SK-N-MC (cell line): ENCODE results near the gene BAZ1B.
"Not testable (repeated sequence)": the region's sequence is repeated elsewhere in the genome, so short reads cannot be mapped to it uniquely, and the experiment has no call there.

Experiments
- DNase-seq: peaks from one replicate; pipeline ENCODE4 v3.0.0-alpha.2; 2011; ENCODE audit warnings: low read depth, low spot score
- H3K27ac ChIP-seq: fragments of 200-600 bp; sonication (generic); 2 replicates; pipeline ENCODE4 v1.5.1; 2016; ENCODE audit warnings: mixed run types
- H3K36me3 ChIP-seq: fragments of 200-600 bp; sonication (generic); 2 replicates; pipeline ENCODE4 v1.6.1; 2017; ENCODE audit warnings: antibody characterized with exemption, low read length, mixed read lengths; ENCODE audit not compliant: insufficient read depth
- H3K4me3 ChIP-seq: fragments of 200-600 bp; sonication (generic); 2 replicates; pipeline ENCODE4 v1.5.1; 2016
- H3K9ac ChIP-seq: fragments of 200-600 bp; sonication (generic); 2 replicates; pipeline ENCODE4 v1.8.0; 2017; ENCODE audit warnings: mixed run types, mixed read lengths; ENCODE audit not compliant: insufficient read length
- H3K9me3 ChIP-seq: fragments of 200-600 bp; sonication (generic); 2 replicates; pipeline ENCODE4 v1.6.1; 2017; ENCODE audit warnings: low read depth, mild to moderate bottlenecking, antibody characterized with exemption, low read length, moderate library complexity, mixed read lengths
- EZH2 ChIP-seq: fragments of 200-600 bp; sonication (generic); IDR thresholded peaks from one replicate; pipeline ENCODE4 v1.6.1; 2017; ENCODE audit warnings: antibody characterized with exemption
- FOXP2 ChIP-seq: optimal IDR thresholded peaks from 2 replicates; pipeline ENCODE3; 2011; ENCODE audit warnings: mild to moderate bottlenecking, moderate library complexity; ENCODE audit not compliant: insufficient read depth; ENCODE audit errors: extremely low read length, control extremely low read depth
- POLR2AphosphoS5 ChIP-seq: IDR thresholded peaks from 2 replicates; pipeline ENCODE4 v1.6.1; 2012; ENCODE audit warnings: mild to moderate bottlenecking, low read depth, low read length, borderline replicate concordance

Gene BAZ1B

GRCh38 chr7:73489976-73490375 is 32.1 kb downstream of the BAZ1B start:
- Histone ChIP-seq H3K4me3 (no peak overlapping the region), H3K36me3 (peaks cover 89% of the 10 kb centered on the region), H3K27ac (no peak overlapping the region), H3K9me3 (no peaks in the 10 kb centered on the region), H3K9ac (no peak overlapping the region)
- TF ChIP-seq POLR2AphosphoS5 (no peak), EZH2 (no peak), FOXP2 (no peak)
- DNase-seq, result no peak

DNA sequence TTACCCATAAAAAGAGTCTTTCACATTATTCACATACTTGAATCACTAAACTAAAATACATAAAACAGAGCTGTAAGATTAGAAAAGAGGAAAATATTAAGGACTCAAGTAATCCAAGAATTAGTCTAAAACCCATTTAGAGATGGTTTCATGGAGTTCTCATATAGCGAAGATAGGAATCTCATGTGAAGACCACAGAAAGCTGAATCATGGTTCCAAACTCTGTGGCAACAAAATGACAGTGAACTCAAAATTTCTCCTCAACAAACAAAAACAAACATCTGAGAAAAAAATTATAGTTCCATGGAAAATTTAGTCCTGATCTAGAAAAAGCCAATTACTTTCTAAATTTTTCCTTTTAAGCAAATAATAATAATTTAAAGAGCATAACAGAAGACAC is 34.6 kb downstream of the BAZ1B start:
- TF ChIP-seq FOXP2, result no peak
- TF ChIP-seq POLR2AphosphoS5, result no peak
- TF ChIP-seq EZH2, result no peak
- Histone ChIP-seq H3K9me3 (no peaks in the 10 kb centered on the region), H3K4me3 (no peak overlapping the region), H3K36me3 (peaks cover 89% of the 10 kb centered on the region), H3K9ac (no peak overlapping the region), H3K27ac (peak overlapping the region; percentile 63)
- DNase-seq, result no peak

GRCh38 chr7:73483171-73483570 is 38.9 kb downstream of the BAZ1B start:
- H3K36me3 ChIP-seq, result peaks cover 93% of the 10 kb centered on the region
- no peak overlapping the region for H3K4me3 ChIP-seq
- H3K27ac ChIP-seq, result no peak overlapping the region
- DNase-seq, result no peak
- TF ChIP-seq EZH2 (no peak), POLR2AphosphoS5 (no peak), FOXP2 (no peak)
- H3K9me3 ChIP-seq, result no peaks in the 10 kb centered on the region
- H3K9ac ChIP-seq, result no peak overlapping the region

GRCh38 chr7:73482746-73483145 is 39.3 kb downstream of the BAZ1B start:
- Histone ChIP-seq H3K9ac (no peak overlapping the region), H3K36me3 (peaks cover 93% of the 10 kb centered on the region), H3K4me3 (no peak overlapping the region), H3K27ac (no peak overlapping the region), H3K9me3 (no peaks in the 10 kb centered on the region)
- DNase-seq, result no peak
- TF ChIP-seq EZH2, result no peak
- TF ChIP-seq POLR2AphosphoS5, result no peak
- TF ChIP-seq FOXP2, result no peak

DNA sequence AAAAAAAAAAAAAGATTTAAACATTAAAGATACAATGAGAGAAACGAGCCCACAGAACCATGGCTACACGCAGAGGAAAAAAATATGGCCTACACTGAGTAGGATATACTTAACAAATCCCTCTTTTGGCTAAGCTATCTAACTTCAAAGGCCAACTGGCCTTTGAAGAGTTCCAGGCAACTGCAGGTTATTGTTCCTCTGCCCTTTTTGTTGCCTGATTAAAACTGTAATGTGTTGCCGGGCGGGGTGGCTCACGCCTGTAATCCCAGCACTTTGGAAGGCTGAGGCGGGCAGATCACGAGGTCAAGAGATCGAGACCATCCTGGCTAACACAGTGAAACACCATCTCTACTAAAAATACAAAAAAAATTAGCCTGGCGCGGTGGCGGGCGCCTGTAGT is 40.6 kb downstream of the BAZ1B start:
- not testable (repeated sequence) for H3K9ac ChIP-seq, H3K9me3 ChIP-seq, H3K4me3 ChIP-seq, DNase-seq, H3K27ac ChIP-seq
- H3K36me3 ChIP-seq, result peaks cover 93% of the 10 kb centered on the region

GRCh38 chr7:73478549-73478948 is 43.5 kb downstream of the BAZ1B start:
- H3K9me3 ChIP-seq, result no peaks in the 10 kb centered on the region
- no peak overlapping the region for H3K4me3 ChIP-seq
- no peak overlapping the region for H3K9ac ChIP-seq
- DNase-seq, result no peak
- TF ChIP-seq EZH2 (no peak), FOXP2 (no peak), POLR2AphosphoS5 (no peak)
- H3K27ac ChIP-seq, result no peak overlapping the region
- peaks cover 94% of the 10 kb centered on the region for H3K36me3 ChIP-seq

- H3K9ac ChIP-seq, result no peak overlapping the region
- no peaks in the 10 kb centered on the region for H3K9me3 ChIP-seq
- no peak for DNase-seq
- no peak overlapping the region for H3K27ac ChIP-seq
- TF ChIP-seq FOXP2 (no peak), EZH2 (no peak), POLR2AphosphoS5 (no peak)
- peaks cover 86% of the 10 kb centered on the region for H3K36me3 ChIP-seq
- no peak overlapping the region for H3K4me3 ChIP-seq
Observed at GRCh38 chr7:73477376-73477775, 44.7 kb downstream of the BAZ1B start.

GRCh38 chr7:73470208-73470607 is 51.9 kb downstream of the BAZ1B start:
- DNase-seq, result no peak
- H3K4me3 ChIP-seq, result no peak overlapping the region
- no peak overlapping the region for H3K27ac ChIP-seq
- H3K9me3 ChIP-seq, result no peaks in the 10 kb centered on the region
- H3K36me3 ChIP-seq, result peaks cover 90% of the 10 kb centered on the region
- no peak for TF ChIP-seq POLR2AphosphoS5
- TF ChIP-seq EZH2, result no peak
- no peak for TF ChIP-seq FOXP2
- H3K9ac ChIP-seq, result no peak overlapping the region

DNA sequence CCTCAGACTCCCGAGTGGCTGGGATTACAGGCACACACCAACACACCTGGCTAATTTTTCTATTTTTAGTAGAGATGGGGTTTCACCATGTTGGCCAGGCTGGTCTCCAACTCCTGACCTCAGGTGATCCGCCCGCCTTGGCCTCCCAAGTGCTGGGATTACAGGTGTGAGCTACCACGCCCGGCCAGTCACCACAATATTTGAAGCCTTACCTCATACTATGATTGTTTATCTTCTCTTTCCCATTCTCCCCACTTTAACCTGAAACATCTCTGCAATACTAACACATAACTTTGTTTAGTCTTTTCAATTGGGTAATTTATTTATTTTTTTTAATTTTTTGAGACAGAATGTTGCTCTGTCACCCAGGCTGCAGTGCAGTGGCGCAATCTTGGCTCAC is 55.0 kb downstream of the BAZ1B start:
- not testable (repeated sequence) for H3K9me3 ChIP-seq, H3K27ac ChIP-seq, H3K4me3 ChIP-seq, DNase-seq, H3K9ac ChIP-seq
- H3K36me3 ChIP-seq, result peaks cover 100% of the 10 kb centered on the region
